ENCODE data around the gene TMEM183A. TPM values are rescaled to one million over a fixed set of nuclear protein-coding genes. Genes with fewer than 3 reads are reported as not detected.

TMEM183A gene
- total RNA-seq, 1 experiment from 2014 or later: 64.7 TPM

DNA sequence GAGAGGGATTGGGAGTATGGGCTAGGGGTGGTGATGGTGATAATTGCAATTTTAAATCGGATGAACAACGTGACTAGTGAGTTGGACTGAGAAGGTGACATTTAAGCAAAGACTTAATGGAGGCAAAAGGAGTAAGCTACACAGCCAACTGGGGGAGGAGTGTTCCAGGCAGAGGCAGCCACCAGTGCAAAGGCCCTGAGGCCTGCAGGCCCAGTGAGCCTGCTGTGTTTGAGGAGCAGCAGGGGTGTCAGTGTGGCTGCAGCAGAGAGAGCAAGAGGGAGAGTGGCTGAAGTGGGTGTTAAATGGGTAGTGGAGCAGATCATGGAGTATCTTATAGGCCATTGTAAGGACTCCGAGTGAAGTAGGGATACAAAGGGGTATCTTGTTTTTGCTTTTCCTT lies 59.8 kb downstream of the TMEM183A start:
- no peak overlapping the region for H3K9ac ChIP-seq (ENCODE audit: low read length)
- intact Hi-C loops (cut with micrococcal nuclease): no loop called here
- H3K9me2 ChIP-seq (ENCODE audit: insufficient read depth): no peaks in the 10 kb centered on the region
- no peaks in the 10 kb centered on the region for H3K79me2 ChIP-seq (ENCODE audit: insufficient read depth, low read length)
- no peak for ATAC-seq
- no peak overlapping the region for H3K4me3 ChIP-seq (replicated peaks in 1 of 2; ENCODE audit: low read depth in 1 of 2, low read length in 2 of 2)
- no peak for DNase-seq (ENCODE audit: low read depth, low spot score)
- POLR2A ChIA-PET: no interaction called here
- CTCF ChIA-PET: interaction anchor here (0.8 kb wide), 1 partner anchor 28 kb away, joined by 3 read pairs; no protein-coding TSS in a partner anchor
- RAD21 ChIA-PET (ENCODE audit: low non-redundant PET in 1 of 2, low total read pairs in 2 of 2, uncharacterized antibody in 2 of 2, unreplicated experiment in 2 of 2): no interaction called here
- BruUV-seq (replicated peaks): no TSS peak
- no peaks in the 10 kb centered on the region for H3K9me3 ChIP-seq (ENCODE audit: control insufficient read depth in 1 of 2, insufficient read depth in 1 of 2, low read depth in 1 of 2, low read length in 2 of 2)
- H4K20me1 ChIP-seq (ENCODE audit: insufficient read depth): no peaks in the 10 kb centered on the region
- H3K4me2 ChIP-seq (ENCODE audit: low read length): no peak overlapping the region
- H2AFZ ChIP-seq (ENCODE audit: low read depth, low read length, poor library complexity, severe bottlenecking): no peak overlapping the region
- H3K27ac ChIP-seq (ENCODE audit: low read depth, low read length): no peak overlapping the region
- H3K4me1 ChIP-seq (ENCODE audit: control insufficient read depth in 1 of 2, insufficient read depth in 2 of 2, low read length in 2 of 2): no peaks in the 10 kb centered on the region
- TF ChIP-seq SIN3A (IDR thresholded peaks at IDR 0.05; ENCODE audit: low read depth) (no peak), REST (IDR thresholded peaks at IDR 0.05; ENCODE audit: low read depth) (no peak), ZFX (IDR thresholded peaks at IDR 0.05) (no peak), CTCF (IDR thresholded peaks at IDR 0.05 in 2 of 3, conservative IDR thresholded peaks at IDR 0.05 in 1 of 3; ENCODE audit: borderline replicate concordance in 1 of 3, insufficient read depth in 1 of 3, low read depth in 2 of 3, low read length in 2 of 3) (no peak), ZBTB33 (IDR thresholded peaks at IDR 0.05; ENCODE audit: extremely low read depth, insufficient replicate concordance, low read length) (no peak), CBX3 (IDR thresholded peaks at IDR 0.05; ENCODE audit: low read depth) (no peak)
- H3K36me3 ChIP-seq (ENCODE audit: control insufficient read depth in 1 of 2, insufficient read depth in 2 of 2, low read length in 2 of 2): peaks cover 0 to 2% of the 10 kb centered on the region in 2 experiments; a peak in 1 of 4 replicates
- no peaks in the 10 kb centered on the region for H3K27me3 ChIP-seq (ENCODE audit: insufficient read depth, low read length)
